ENCODE results near the gene PDE4D. TPM values are rescaled to one million over a fixed set of nuclear protein-coding genes. Genes with fewer than 3 reads are reported as not detected.

The PDE4D gene
- total and polyA plus RNA-seq, 2 of the 4 experiments (the other 2 are of a cell fraction), result 1.4 to 7.9 TPM

DNA sequence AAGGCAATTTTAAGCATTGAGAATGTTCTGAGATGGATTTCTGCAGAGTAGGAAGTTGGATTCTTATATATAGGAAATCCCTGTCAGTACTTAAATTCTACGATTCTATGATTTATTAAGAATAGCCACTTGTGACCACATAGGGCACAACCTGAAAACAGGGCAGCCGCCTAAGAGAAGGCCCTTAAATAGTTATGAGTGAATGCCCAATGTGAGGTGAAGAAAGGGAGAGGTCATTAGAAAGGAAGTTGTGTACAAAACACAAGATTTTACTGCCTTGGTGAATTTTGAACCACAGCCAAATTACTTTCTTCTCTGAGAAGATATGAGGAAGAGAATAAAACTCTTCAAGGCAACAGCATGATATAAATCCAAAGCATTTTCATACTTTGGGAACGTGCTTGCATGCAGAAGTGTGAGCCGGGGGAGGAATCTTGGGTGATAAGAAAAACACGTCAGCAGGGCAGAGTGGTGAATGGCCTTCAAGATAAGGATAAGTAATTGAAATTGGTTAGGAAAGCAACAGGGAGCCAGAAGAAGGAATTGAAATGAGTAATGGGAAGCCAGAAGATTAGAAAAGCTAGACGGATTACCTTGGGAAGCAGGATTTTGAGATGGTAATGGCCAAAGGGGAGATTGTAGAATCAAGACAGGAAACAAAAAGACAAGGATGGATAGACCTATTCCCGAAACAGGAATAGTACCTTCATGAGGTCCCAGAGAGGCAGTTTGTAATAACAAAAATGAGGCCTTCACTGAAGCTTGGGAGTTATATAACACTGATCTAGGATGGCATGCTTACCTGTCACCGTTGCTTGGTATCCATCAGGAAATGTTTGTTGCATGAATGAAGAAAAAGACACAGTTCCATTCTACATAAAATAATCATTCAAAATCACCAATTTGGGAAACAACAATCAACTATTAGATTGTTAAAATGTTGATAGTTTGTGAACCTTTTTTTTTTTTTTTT, 244.3 kb downstream of the PDE4D start:
- Histone ChIP-seq H3K4me1 (ENCODE audit: control insufficient read depth, insufficient read depth, low read length) (no peaks in the 10 kb centered on the region), H3K4me2 (ENCODE audit: low read depth, low read length) (no peak overlapping the region), H3K4me3 (ENCODE audit: insufficient read depth, low read depth, low read length) (no peak overlapping the region), H3K9ac (ENCODE audit: low read depth, low read length) (no peak overlapping the region), H2BK15ac (ENCODE audit: low read depth, low read length) (no peak overlapping the region), H4K5ac (ENCODE audit: low read depth, low read length) (no peak overlapping the region), H3K27me3 (ENCODE audit: control insufficient read depth, insufficient read depth, low read length) (no peaks in the 10 kb centered on the region), H4K91ac (ENCODE audit: insufficient read depth, low read depth, low read length) (no peak overlapping the region), H3K56ac (ENCODE audit: extremely low read depth, insufficient read depth, low read length) (no peak overlapping the region), H2AK5ac (ENCODE audit: low read depth, low read length) (no peak overlapping the region), H3K9me1 (ENCODE audit: insufficient read depth, low read length) (no peaks in the 10 kb centered on the region), H3K23ac (ENCODE audit: low read depth, low read length) (no peak overlapping the region), H3K9me3 (ENCODE audit: control insufficient read depth, insufficient read depth, low read length) (no peaks in the 10 kb centered on the region), H3K4ac (ENCODE audit: low read depth, low read length) (no peak overlapping the region), H2BK5ac (ENCODE audit: low read depth, low read length, poor library complexity, severe bottlenecking) (no peak overlapping the region), H4K8ac (ENCODE audit: low read depth in 2 of 2, low read length in 2 of 2) (no peak overlapping the region), H3K14ac (replicated peaks; ENCODE audit: low read depth, low read length) (no peak overlapping the region), H2BK20ac (ENCODE audit: low read depth, low read length) (no peak overlapping the region), H2AK9ac (replicated peaks; ENCODE audit: low read depth, low read length, poor library complexity) (no peak overlapping the region), H3K36me3 (ENCODE audit: control insufficient read depth, insufficient read depth, low read length) (no peaks in the 10 kb centered on the region), H3K79me1 (ENCODE audit: low read depth in 1 of 2, low read length in 2 of 2) (no peaks in the 10 kb centered on the region), H4K20me1 (ENCODE audit: insufficient read depth, low read length) (no peaks in the 10 kb centered on the region), H3K27ac (ENCODE audit: insufficient read depth, low read length) (no peak overlapping the region), H2BK120ac (ENCODE audit: low read depth, low read length) (no peak overlapping the region), H2AFZ (replicated peaks; ENCODE audit: low read length, poor library complexity) (no peak overlapping the region), H3K18ac (ENCODE audit: low read depth, low read length) (no peak overlapping the region)
- no peak for DNase-seq
- dilution Hi-C loops (cut with HindIII; ENCODE audit: low sequenced_read_pairs, unreplicated experiment), result no loop called here
- POLR2A ChIA-PET (ENCODE audit: unreplicated experiment), result no interaction called here
- in situ Hi-C loops (cut with MboI; ENCODE audit: low sequenced_read_pairs), result no loop called here
- 32% methylated on average over 4 of the region's 8 CpGs; no CpG with 5 or more reads in 1 of the 2 experiments for WGBS, 2 experiments (ENCODE audit: extremely low coverage in 2 of 2, insufficient read length in 1 of 2)
- no peak for ATAC-seq (ENCODE audit: low read depth)
- TF ChIP-seq POLR2A (IDR thresholded peaks at IDR 0.05; ENCODE audit: low read depth, low read length), result no peak
- no peak for TF ChIP-seq RAD21 (IDR thresholded peaks at IDR 0.05; ENCODE audit: low read length)
- no peak for TF ChIP-seq MXI1 (IDR thresholded peaks at IDR 0.05; ENCODE audit: borderline replicate concordance, low read depth, low read length)
- TF ChIP-seq CTCF (conservative IDR thresholded peaks at IDR 0.05; ENCODE audit: low read depth, low read length), result no peak
- no peak for TF ChIP-seq SMC3 (IDR thresholded peaks at IDR 0.05; ENCODE audit: low read depth, low read length)
- no peak for TF ChIP-seq RCOR1 (IDR thresholded peaks at IDR 0.05; ENCODE audit: insufficient replicate concordance, low read length)
- TF ChIP-seq RFX5 (IDR thresholded peaks at IDR 0.05; ENCODE audit: low read depth, low read length), result no peak
- no peak for TF ChIP-seq MAZ (IDR thresholded peaks at IDR 0.05; ENCODE audit: borderline replicate concordance, low read depth, low read length)
- TF ChIP-seq, protein P1, sequence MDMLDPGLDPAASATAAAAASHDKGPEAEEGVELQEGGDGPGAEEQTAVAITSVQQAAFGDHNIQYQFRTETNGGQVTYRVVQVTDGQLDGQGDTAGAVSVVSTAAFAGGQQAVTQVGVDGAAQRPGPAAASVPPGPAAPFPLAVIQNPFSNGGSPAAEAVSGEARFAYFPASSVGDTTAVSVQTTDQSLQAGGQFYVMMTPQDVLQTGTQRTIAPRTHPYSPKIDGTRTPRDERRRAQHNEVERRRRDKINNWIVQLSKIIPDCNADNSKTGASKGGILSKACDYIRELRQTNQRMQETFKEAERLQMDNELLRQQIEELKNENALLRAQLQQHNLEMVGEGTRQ (IDR thresholded peaks at IDR 0.05; ENCODE audit: low read depth, low read length), result no peak
- no peak for TF ChIP-seq CHD1 (IDR thresholded peaks at IDR 0.05; ENCODE audit: low read depth, low read length)
- no peak for TF ChIP-seq FOS (IDR thresholded peaks at IDR 0.05; ENCODE audit: low read depth, low read length)
- TF ChIP-seq CEBPB (IDR thresholded peaks at IDR 0.05; ENCODE audit: low read depth, low read length), result no peak
- no peak for TF ChIP-seq BHLHE40 (IDR thresholded peaks at IDR 0.05; ENCODE audit: low read depth, low read length)
- intact Hi-C loops (cut with micrococcal nuclease), result no loop called here
- CTCF ChIA-PET, result interaction anchor here (0.7 kb wide), 1 partner anchor 112 kb away, joined by 3 read pairs; no protein-coding TSS in a partner anchor
- no TSS peak for BruUV-seq (replicated peaks)

Measured in IMR-90 (cell line).